ENCODE results near the gene DGKK.

The DGKK gene

DNA sequence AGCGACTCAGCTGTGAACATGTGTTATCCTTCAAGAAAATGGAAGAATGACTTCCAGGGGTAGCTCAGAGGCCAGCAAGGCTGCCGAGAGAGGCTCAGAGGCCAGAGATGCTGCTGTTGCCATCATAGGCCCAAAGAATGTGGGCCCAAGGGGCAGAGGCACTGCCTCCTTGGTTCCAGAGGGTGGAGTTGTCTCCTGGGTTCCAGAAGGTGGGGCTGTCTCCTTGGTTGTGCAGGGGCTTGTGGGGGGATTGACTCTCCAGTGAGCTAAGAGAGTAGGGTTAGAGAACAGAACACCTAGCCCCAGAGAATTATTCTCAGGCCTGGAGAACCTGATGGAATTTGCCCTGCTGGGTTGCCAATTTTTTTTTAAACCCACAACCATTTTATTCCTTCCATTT, 62.6 kb downstream of the DGKK start:
- no peak overlapping the region for H3K27ac ChIP-seq (ENCODE audit: low read length, poor library complexity, severe bottlenecking)
- peaks cover 16% of the 10 kb centered on the region for H3K9me3 ChIP-seq (ENCODE audit: control insufficient read depth, low read length)
- no peak overlapping the region for H3K9ac ChIP-seq (ENCODE audit: low read length)
- no peak overlapping the region for H2BK15ac ChIP-seq (ENCODE audit: low read depth, poor library complexity, severe bottlenecking)
- no peak overlapping the region for H3K4me3 ChIP-seq (ENCODE audit: insufficient read depth in 1 of 2, low read depth in 1 of 2, low read length in 2 of 2)
- no peak overlapping the region for H3K4ac ChIP-seq (ENCODE audit: low read depth in 1 of 2, low read length in 2 of 2)
- H2BK120ac ChIP-seq (ENCODE audit: low read depth, low read length): no peak overlapping the region
- no peak overlapping the region for H4K91ac ChIP-seq (ENCODE audit: low read length)
- H3K4me2 ChIP-seq (ENCODE audit: low read length, poor library complexity, severe bottlenecking): no peak overlapping the region
- no peak overlapping the region for H3K14ac ChIP-seq (ENCODE audit: low read length in 2 of 2)
- H2AFZ ChIP-seq (ENCODE audit: low read depth, low read length): no peak overlapping the region
- H3K18ac ChIP-seq (ENCODE audit: low read depth in 1 of 2, low read length in 2 of 2): no peak overlapping the region
- no peak overlapping the region for H2AK5ac ChIP-seq (ENCODE audit: low read length, severe bottlenecking)
- no peaks in the 10 kb centered on the region for H3K4me1 ChIP-seq (ENCODE audit: control insufficient read depth, insufficient read depth, low read depth, low read length)
- peaks cover 0 to 8% of the 10 kb centered on the region in 2 experiments for H3K27me3 ChIP-seq (ENCODE audit: control insufficient read depth in 1 of 2, insufficient read depth in 1 of 2, low read length in 2 of 2)
- WGBS: 82% methylated on average over 2 of the region's 2 CpGs
- DNase-seq: no peak
- H3K79me1 ChIP-seq (replicated peaks; ENCODE audit: low read length, poor library complexity, severe bottlenecking): no peaks in the 10 kb centered on the region
- no peak overlapping the region for H4K8ac ChIP-seq (ENCODE audit: low read length)
- H3K36me3 ChIP-seq (ENCODE audit: control insufficient read depth in 1 of 2, insufficient read depth in 2 of 2, low read depth in 1 of 2, low read length in 2 of 2): no peaks in the 10 kb centered on the region
- no peak overlapping the region for H3K23ac ChIP-seq (ENCODE audit: low read length in 2 of 2)
- H2BK5ac ChIP-seq (ENCODE audit: low read depth, low read length, poor library complexity, severe bottlenecking): no peak overlapping the region
- H2BK12ac ChIP-seq (ENCODE audit: low read length in 2 of 2): no peak overlapping the region

DNA sequence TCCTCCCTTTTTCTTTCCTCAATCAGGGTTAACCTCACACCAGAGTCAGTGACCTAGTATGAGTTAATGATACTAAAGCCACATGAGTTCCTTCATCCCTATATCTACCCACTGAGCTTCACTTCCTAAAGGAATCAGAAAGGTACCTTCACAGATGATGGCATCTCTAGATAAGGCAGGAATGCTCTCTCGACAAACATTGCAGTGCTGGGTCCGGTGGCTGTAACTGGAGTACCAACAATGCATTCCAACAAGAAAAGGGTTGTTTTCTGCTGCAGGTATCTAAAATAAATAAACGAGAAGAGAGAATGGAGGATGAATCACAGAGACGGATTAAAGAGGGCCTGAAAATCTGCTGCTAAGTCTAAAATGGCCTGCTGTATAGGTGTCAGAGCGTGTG, 66.7 kb downstream of the DGKK start:
- Histone ChIP-seq H3K14ac (ENCODE audit: low read length in 2 of 2) (no peak overlapping the region), H3K79me1 (replicated peaks; ENCODE audit: low read length, poor library complexity, severe bottlenecking) (no peaks in the 10 kb centered on the region), H3K27me3 (ENCODE audit: control insufficient read depth in 1 of 2, insufficient read depth in 1 of 2, low read length in 2 of 2) (peaks cover 0 to 11% of the 10 kb centered on the region in 2 experiments), H2BK120ac (ENCODE audit: low read depth, low read length) (no peak overlapping the region), H2BK5ac (ENCODE audit: low read depth, low read length, poor library complexity, severe bottlenecking) (no peak overlapping the region), H3K4me2 (ENCODE audit: low read length, poor library complexity, severe bottlenecking) (no peak overlapping the region), H3K36me3 (ENCODE audit: control insufficient read depth in 1 of 2, insufficient read depth in 2 of 2, low read depth in 1 of 2, low read length in 2 of 2) (no peaks in the 10 kb centered on the region), H3K9ac (ENCODE audit: low read length) (no peak overlapping the region), H3K23ac (ENCODE audit: low read length in 2 of 2) (no peak overlapping the region), H2BK12ac (ENCODE audit: low read length in 2 of 2) (no peak overlapping the region), H3K18ac (ENCODE audit: low read depth in 1 of 2, low read length in 2 of 2) (no peak overlapping the region), H3K4me1 (ENCODE audit: control insufficient read depth, insufficient read depth, low read depth, low read length) (no peaks in the 10 kb centered on the region), H2AK5ac (ENCODE audit: low read length, severe bottlenecking) (no peak overlapping the region), H4K91ac (ENCODE audit: low read length) (no peak overlapping the region), H3K27ac (ENCODE audit: low read length, poor library complexity, severe bottlenecking) (no peak overlapping the region), H4K8ac (ENCODE audit: low read length) (no peak overlapping the region), H3K4me3 (ENCODE audit: insufficient read depth in 1 of 2, low read depth in 1 of 2, low read length in 2 of 2) (no peak overlapping the region), H2BK15ac (ENCODE audit: low read depth, poor library complexity, severe bottlenecking) (no peak overlapping the region), H3K9me3 (ENCODE audit: control insufficient read depth, low read length) (peaks cover 16% of the 10 kb centered on the region), H3K4ac (ENCODE audit: low read depth in 1 of 2, low read length in 2 of 2) (no peak overlapping the region), H2AFZ (ENCODE audit: low read depth, low read length) (no peak overlapping the region)
- DNase-seq: no peak
- 84% methylated on average over 5 of the region's 5 CpGs for WGBS

DNA sequence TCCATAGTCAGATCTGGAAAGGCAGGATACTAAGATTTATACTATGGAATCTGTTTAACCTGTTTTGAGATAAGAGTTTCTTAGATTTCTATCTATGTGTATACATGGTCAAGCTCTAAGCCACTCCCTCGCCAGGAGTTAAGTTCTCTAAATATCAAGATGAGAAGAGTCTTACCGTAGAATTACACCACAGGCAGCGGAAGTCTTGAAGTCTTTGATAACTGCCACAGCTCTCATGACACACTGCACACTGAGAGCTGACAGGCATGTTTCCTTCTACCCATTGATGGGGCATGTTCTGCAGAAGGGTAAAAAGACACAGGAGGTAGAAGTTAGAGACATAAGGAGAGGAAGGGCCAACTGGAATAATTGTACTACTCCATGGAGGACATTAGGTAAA, 67.7 kb downstream of the DGKK start:
- Histone ChIP-seq H2AFZ (ENCODE audit: low read depth, low read length) (no peak overlapping the region), H3K9ac (ENCODE audit: low read length) (no peak overlapping the region), H3K36me3 (ENCODE audit: control insufficient read depth in 1 of 2, insufficient read depth in 2 of 2, low read depth in 1 of 2, low read length in 2 of 2) (no peaks in the 10 kb centered on the region), H2BK12ac (ENCODE audit: low read length in 2 of 2) (no peak overlapping the region), H4K91ac (ENCODE audit: low read length) (no peak overlapping the region), H2BK5ac (ENCODE audit: low read depth, low read length, poor library complexity, severe bottlenecking) (no peak overlapping the region), H3K4me3 (ENCODE audit: insufficient read depth in 1 of 2, low read depth in 1 of 2, low read length in 2 of 2) (no peak overlapping the region), H3K27ac (ENCODE audit: low read length, poor library complexity, severe bottlenecking) (no peak overlapping the region), H3K4me1 (ENCODE audit: control insufficient read depth, insufficient read depth, low read depth, low read length) (no peaks in the 10 kb centered on the region), H3K27me3 (ENCODE audit: control insufficient read depth in 1 of 2, insufficient read depth in 1 of 2, low read length in 2 of 2) (peaks cover 0 to 13% of the 10 kb centered on the region in 2 experiments), H3K4ac (ENCODE audit: low read depth in 1 of 2, low read length in 2 of 2) (no peak overlapping the region), H3K18ac (ENCODE audit: low read depth in 1 of 2, low read length in 2 of 2) (no peak overlapping the region), H3K23ac (ENCODE audit: low read length in 2 of 2) (no peak overlapping the region), H3K14ac (ENCODE audit: low read length in 2 of 2) (no peak overlapping the region), H3K79me1 (replicated peaks; ENCODE audit: low read length, poor library complexity, severe bottlenecking) (no peaks in the 10 kb centered on the region), H3K9me3 (ENCODE audit: control insufficient read depth, low read length) (peaks cover 14% of the 10 kb centered on the region), H4K8ac (ENCODE audit: low read length) (no peak overlapping the region), H3K4me2 (ENCODE audit: low read length, poor library complexity, severe bottlenecking) (no peak overlapping the region), H2BK120ac (ENCODE audit: low read depth, low read length) (no peak overlapping the region), H2BK15ac (ENCODE audit: low read depth, poor library complexity, severe bottlenecking) (no peak overlapping the region), H2AK5ac (ENCODE audit: low read length, severe bottlenecking) (no peak overlapping the region)
- DNase-seq: no peak
- 58% methylated on average over 2 of the region's 3 CpGs for WGBS

DNA sequence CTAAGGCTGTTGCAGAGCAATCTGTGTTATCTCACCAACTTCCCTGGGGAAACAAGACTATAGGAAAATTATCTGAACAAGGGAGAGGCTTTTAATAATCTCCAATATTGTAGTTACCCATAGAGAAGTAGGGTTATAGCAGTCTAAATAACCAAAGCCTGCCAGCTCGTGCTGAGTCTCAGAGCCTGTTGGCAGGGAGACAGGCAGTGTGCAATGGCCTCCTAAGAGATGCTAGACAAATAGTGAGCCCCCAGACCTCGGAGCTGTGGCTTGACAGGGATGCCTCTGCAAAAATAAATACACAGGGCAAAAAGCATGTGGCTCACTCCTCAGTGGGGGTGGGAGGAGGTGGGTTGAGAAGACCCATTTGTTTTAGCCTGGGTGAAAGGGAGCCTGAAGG, 76.7 kb downstream of the DGKK start:
- Histone ChIP-seq H3K18ac (ENCODE audit: low read depth in 1 of 2, low read length in 2 of 2) (no peak overlapping the region), H3K27ac (ENCODE audit: low read length, poor library complexity, severe bottlenecking) (no peak overlapping the region), H4K91ac (ENCODE audit: low read length) (no peak overlapping the region), H3K79me1 (replicated peaks; ENCODE audit: low read length, poor library complexity, severe bottlenecking) (no peaks in the 10 kb centered on the region), H3K14ac (ENCODE audit: low read length in 2 of 2) (no peak overlapping the region), H3K4me3 (ENCODE audit: insufficient read depth in 1 of 2, low read depth in 1 of 2, low read length in 2 of 2) (no peak overlapping the region), H3K27me3 (ENCODE audit: control insufficient read depth in 1 of 2, insufficient read depth in 1 of 2, low read length in 2 of 2) (peaks cover 0 to 50% of the 10 kb centered on the region in 2 experiments), H3K36me3 (ENCODE audit: control insufficient read depth in 1 of 2, insufficient read depth in 2 of 2, low read depth in 1 of 2, low read length in 2 of 2) (no peaks in the 10 kb centered on the region), H2AFZ (ENCODE audit: low read depth, low read length) (no peak overlapping the region), H2AK5ac (ENCODE audit: low read length, severe bottlenecking) (no peak overlapping the region), H3K4me2 (ENCODE audit: low read length, poor library complexity, severe bottlenecking) (no peak overlapping the region), H2BK15ac (ENCODE audit: low read depth, poor library complexity, severe bottlenecking) (no peak overlapping the region), H4K8ac (ENCODE audit: low read length) (no peak overlapping the region), H3K9me3 (ENCODE audit: control insufficient read depth, low read length) (no peaks in the 10 kb centered on the region), H2BK5ac (ENCODE audit: low read depth, low read length, poor library complexity, severe bottlenecking) (no peak overlapping the region), H2BK12ac (ENCODE audit: low read length in 2 of 2) (no peak overlapping the region), H3K9ac (ENCODE audit: low read length) (no peak overlapping the region), H3K23ac (ENCODE audit: low read length in 2 of 2) (no peak overlapping the region), H3K4ac (ENCODE audit: low read depth in 1 of 2, low read length in 2 of 2) (no peak overlapping the region), H2BK120ac (ENCODE audit: low read depth, low read length) (no peak overlapping the region), H3K4me1 (ENCODE audit: control insufficient read depth, insufficient read depth, low read depth, low read length) (no peaks in the 10 kb centered on the region)
- WGBS: 34% methylated on average over 2 of the region's 2 CpGs
- DNase-seq: no peak
